ENCODE data around the gene MTHFR. TPM values are rescaled to one million over a fixed set of nuclear protein-coding genes. Genes with fewer than 3 reads are reported as not detected.

MTHFR gene
- polyA plus RNA-seq, 1 donor from 2014 or later = 21.2 TPM

DNA sequence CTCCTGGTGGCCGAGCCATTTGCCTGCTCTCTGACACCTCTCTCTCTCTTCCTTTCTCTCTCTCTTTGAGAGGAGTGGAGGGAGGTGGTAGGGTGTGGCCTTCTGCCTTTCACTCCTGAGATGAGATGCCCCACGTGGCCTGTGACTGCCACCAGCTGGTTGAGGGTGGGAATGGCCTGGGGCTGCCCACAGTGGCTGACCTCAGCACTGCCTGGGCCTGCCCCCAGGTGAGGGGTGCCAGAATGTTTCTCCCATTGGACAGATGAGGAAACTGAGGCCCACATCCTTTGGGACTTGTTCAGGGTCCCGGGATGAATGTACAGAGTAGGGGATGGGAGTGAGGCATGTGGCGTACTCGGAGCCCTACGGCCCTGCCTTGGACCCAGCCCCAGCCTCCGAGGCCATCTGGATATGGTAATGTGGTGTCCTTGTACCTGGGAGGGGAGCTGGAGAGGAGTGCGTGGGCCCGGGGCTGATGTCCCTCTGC, 56.5 kb downstream of the MTHFR start:
- H3K4me2 ChIP-seq (ENCODE audit: low read length) = no peak overlapping the region
- H3K9me3 ChIP-seq (ENCODE audit: low read length) = no peaks in the 10 kb centered on the region
- H3K36me3 ChIP-seq (ENCODE audit: insufficient read depth, low read length) = no peaks in the 10 kb centered on the region
- no peak overlapping the region for H3K9ac ChIP-seq (ENCODE audit: low read length)
- H3K9me2 ChIP-seq (ENCODE audit: insufficient read depth, low read length) = no peaks in the 10 kb centered on the region
- no peaks in the 10 kb centered on the region for H3F3A ChIP-seq (ENCODE audit: insufficient read depth, low read length, poor library complexity, severe bottlenecking)
- TF ChIP-seq SMC3 (conservative IDR thresholded peaks at IDR 0.05; ENCODE audit: poor library complexity) (no peak), POLR2AphosphoS5 (IDR thresholded peaks at IDR 0.05) (no peak), MXI1 (conservative IDR thresholded peaks at IDR 0.05; ENCODE audit: poor library complexity, severe bottlenecking) (no peak)
- no peaks in the 10 kb centered on the region for H3K27me3 ChIP-seq (ENCODE audit: insufficient read depth, low read depth, low read length)
- no peaks in the 10 kb centered on the region for H4K20me1 ChIP-seq (ENCODE audit: insufficient read depth)
- H3K4me3 ChIP-seq (ENCODE audit: low read length) = no peak overlapping the region
- no peak overlapping the region for H3K27ac ChIP-seq (ENCODE audit: low read length)
- no peak overlapping the region for H2AFZ ChIP-seq (ENCODE audit: low read depth, low read length)
- H3K79me2 ChIP-seq (replicated peaks; ENCODE audit: insufficient read depth, low read length) = no peaks in the 10 kb centered on the region

DNA sequence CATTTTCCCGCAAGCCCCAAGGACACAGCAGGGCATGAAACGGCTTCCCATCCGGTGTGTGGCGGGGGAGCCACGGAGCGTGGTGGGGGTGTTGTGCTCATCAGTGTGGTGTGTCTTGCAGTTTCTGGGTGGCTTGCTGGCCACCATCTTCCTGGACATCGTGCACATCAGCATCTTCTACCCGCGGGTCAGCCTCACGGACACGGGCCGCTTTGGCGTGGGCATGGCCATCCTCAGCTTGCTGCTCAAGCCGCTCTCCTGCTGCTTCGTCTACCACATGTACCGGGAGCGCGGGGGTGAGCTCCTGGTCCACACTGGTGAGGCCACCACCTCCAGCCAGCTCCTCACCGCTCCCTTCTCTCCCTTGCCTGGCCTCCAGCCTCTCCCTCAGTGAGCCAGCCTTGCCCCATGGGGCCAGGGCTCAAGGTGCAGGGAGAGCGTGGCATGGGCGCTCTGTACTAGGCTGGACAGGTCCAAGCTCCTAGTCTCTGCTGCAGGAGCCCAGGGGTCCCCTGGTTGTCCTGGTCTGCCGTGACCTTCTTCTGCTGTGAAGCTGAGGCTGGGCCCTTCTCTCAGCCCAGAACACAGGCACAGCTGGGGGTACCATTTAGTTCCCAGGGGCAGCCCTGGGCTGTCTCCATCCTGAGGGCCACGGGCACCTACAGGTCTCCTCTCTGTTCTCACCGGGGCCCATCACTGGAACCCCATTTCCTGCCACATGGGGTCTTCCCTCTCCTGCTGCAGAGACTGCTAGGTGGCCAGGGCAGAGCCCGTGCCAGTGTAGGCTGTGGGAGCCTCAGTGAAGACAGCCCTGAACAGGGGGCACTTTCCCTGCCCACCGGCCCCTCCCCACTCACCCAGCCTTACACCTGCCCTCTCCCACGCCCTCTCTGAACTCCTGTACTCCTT, 57.2 kb downstream of the MTHFR start:
- no peaks in the 10 kb centered on the region for H4K20me1 ChIP-seq (ENCODE audit: insufficient read depth)
- H3K79me2 ChIP-seq (replicated peaks; ENCODE audit: insufficient read depth, low read length) = no peaks in the 10 kb centered on the region
- no peaks in the 10 kb centered on the region for H3K36me3 ChIP-seq (ENCODE audit: insufficient read depth, low read length)
- TF ChIP-seq RAD21 (conservative IDR thresholded peaks at IDR 0.05) (no peak), EZH2 (IDR thresholded peaks at IDR 0.05; ENCODE audit: borderline replicate concordance, insufficient read depth, low read length, poor library complexity, severe bottlenecking) (no peak), EP300 (conservative IDR thresholded peaks at IDR 0.05; ENCODE audit: poor library complexity, severe bottlenecking) (no peak), MXI1 (conservative IDR thresholded peaks at IDR 0.05; ENCODE audit: poor library complexity, severe bottlenecking) (no peak), SMC3 (conservative IDR thresholded peaks at IDR 0.05; ENCODE audit: poor library complexity) (no peak), TAF1 (IDR thresholded peaks at IDR 0.05; ENCODE audit: low read depth) (no peak), POLR2AphosphoS5 (IDR thresholded peaks at IDR 0.05) (no peak)
- TF ChIP-seq, protein P1, sequence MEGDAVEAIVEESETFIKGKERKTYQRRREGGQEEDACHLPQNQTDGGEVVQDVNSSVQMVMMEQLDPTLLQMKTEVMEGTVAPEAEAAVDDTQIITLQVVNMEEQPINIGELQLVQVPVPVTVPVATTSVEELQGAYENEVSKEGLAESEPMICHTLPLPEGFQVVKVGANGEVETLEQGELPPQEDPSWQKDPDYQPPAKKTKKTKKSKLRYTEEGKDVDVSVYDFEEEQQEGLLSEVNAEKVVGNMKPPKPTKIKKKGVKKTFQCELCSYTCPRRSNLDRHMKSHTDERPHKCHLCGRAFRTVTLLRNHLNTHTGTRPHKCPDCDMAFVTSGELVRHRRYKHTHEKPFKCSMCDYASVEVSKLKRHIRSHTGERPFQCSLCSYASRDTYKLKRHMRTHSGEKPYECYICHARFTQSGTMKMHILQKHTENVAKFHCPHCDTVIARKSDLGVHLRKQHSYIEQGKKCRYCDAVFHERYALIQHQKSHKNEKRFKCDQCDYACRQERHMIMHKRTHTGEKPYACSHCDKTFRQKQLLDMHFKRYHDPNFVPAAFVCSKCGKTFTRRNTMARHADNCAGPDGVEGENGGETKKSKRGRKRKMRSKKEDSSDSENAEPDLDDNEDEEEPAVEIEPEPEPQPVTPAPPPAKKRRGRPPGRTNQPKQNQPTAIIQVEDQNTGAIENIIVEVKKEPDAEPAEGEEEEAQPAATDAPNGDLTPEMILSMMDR (IDR thresholded peaks at IDR 0.05; ENCODE audit: poor library complexity, severe bottlenecking) = no peak
- TF ChIP-seq, protein P2, sequence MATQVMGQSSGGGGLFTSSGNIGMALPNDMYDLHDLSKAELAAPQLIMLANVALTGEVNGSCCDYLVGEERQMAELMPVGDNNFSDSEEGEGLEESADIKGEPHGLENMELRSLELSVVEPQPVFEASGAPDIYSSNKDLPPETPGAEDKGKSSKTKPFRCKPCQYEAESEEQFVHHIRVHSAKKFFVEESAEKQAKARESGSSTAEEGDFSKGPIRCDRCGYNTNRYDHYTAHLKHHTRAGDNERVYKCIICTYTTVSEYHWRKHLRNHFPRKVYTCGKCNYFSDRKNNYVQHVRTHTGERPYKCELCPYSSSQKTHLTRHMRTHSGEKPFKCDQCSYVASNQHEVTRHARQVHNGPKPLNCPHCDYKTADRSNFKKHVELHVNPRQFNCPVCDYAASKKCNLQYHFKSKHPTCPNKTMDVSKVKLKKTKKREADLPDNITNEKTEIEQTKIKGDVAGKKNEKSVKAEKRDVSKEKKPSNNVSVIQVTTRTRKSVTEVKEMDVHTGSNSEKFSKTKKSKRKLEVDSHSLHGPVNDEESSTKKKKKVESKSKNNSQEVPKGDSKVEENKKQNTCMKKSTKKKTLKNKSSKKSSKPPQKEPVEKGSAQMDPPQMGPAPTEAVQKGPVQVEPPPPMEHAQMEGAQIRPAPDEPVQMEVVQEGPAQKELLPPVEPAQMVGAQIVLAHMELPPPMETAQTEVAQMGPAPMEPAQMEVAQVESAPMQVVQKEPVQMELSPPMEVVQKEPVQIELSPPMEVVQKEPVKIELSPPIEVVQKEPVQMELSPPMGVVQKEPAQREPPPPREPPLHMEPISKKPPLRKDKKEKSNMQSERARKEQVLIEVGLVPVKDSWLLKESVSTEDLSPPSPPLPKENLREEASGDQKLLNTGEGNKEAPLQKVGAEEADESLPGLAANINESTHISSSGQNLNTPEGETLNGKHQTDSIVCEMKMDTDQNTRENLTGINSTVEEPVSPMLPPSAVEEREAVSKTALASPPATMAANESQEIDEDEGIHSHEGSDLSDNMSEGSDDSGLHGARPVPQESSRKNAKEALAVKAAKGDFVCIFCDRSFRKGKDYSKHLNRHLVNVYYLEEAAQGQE (IDR thresholded peaks at IDR 0.05; ENCODE audit: borderline replicate concordance) = no peak
- H3K27ac ChIP-seq (ENCODE audit: low read length) = no peak overlapping the region
- H3K9me2 ChIP-seq (ENCODE audit: insufficient read depth, low read length) = no peaks in the 10 kb centered on the region
- no peaks in the 10 kb centered on the region for H3K9me3 ChIP-seq (ENCODE audit: low read length)
- H3K4me3 ChIP-seq (ENCODE audit: low read length) = no peak overlapping the region
- no peaks in the 10 kb centered on the region for H3K27me3 ChIP-seq (ENCODE audit: insufficient read depth, low read depth, low read length)
- no peak overlapping the region for H3K9ac ChIP-seq (ENCODE audit: low read length)
- H2AFZ ChIP-seq (ENCODE audit: low read depth, low read length) = no peak overlapping the region
- no peaks in the 10 kb centered on the region for H3F3A ChIP-seq (ENCODE audit: insufficient read depth, low read length, poor library complexity, severe bottlenecking)
- H3K4me2 ChIP-seq (ENCODE audit: low read length) = no peak overlapping the region

Data from neural cell (in vitro differentiated cells).